A673 (cell line): ENCODE measurements around the gene LRRTM2. TPM values are rescaled to one million over a fixed set of nuclear protein-coding genes. Genes with fewer than 3 reads are reported as not detected.

Experiments used
- BruUV-seq: library from RNA; stranded (reverse); fragments of 400-500 nt; replicated peaks from 2 replicates; lab custom pipeline; 2021; lab: Mats Ljungman, UMichigan
- CTCF ChIA-PET: fragments of 300-600 bp; sonication (Branson Sonifier 250); formaldehyde crosslinking; loops from one replicate; lab custom pipeline; 2022; ENCODE audit warnings: antibody characterized with exemption; lab: Charles Lee
- POLR2A ChIA-PET: fragments of 300-600 bp; sonication (Branson Sonifier 250); formaldehyde crosslinking; loops from one replicate; lab custom pipeline; 2022; ENCODE audit warnings: antibody characterized with exemption; ENCODE audit not compliant: low non-redundant PET; lab: Charles Lee
- DNase-seq: peaks from one replicate; pipeline ENCODE4 v3.0.0-alpha.2; 2015; ENCODE audit warnings: low spot score
- H3K27ac ChIP-seq: fragments of 200-600 bp; sonication (generic); 2 replicates; pipeline ENCODE4 v1.5.1; 2016; ENCODE audit warnings: mixed run types, low read depth, mild to moderate bottlenecking, mixed read lengths, antibody characterized with exemption, low read length; ENCODE audit not compliant: poor library complexity, severe bottlenecking
- H3K27me3 ChIP-seq: fragments of 200-600 bp; sonication (generic); replicated peaks from 2 replicates; pipeline ENCODE4 v1.6.1; 2017; ENCODE audit warnings: mixed run types, low read depth, mild to moderate bottlenecking, mixed read lengths, antibody characterized with exemption, low read length; ENCODE audit not compliant: insufficient read depth, poor library complexity
- H3K36me3 ChIP-seq: fragments of 200-600 bp; sonication (generic); 2 replicates; pipeline ENCODE4 v1.6.1; 2016; ENCODE audit warnings: mixed run types, mild to moderate bottlenecking, mixed read lengths, antibody characterized with exemption, low read length; ENCODE audit not compliant: insufficient read depth, poor library complexity, severe bottlenecking
- H3K4me1 ChIP-seq: fragments of 200-600 bp; sonication (generic); 2 replicates; pipeline ENCODE4 v1.6.1; 2017; ENCODE audit warnings: mixed run types, mild to moderate bottlenecking, mixed read lengths, antibody characterized with exemption, low read length; ENCODE audit not compliant: insufficient read depth, poor library complexity, severe bottlenecking
- H3K4me3 ChIP-seq: fragments of 200-600 bp; sonication (generic); 2 replicates; pipeline ENCODE4 v1.5.1; 2016; ENCODE audit warnings: low read depth, mixed run types, mild to moderate bottlenecking, mixed read lengths, low read length; ENCODE audit not compliant: poor library complexity, severe bottlenecking
- H3K9me3 ChIP-seq: fragments of 200-600 bp; sonication (generic); 2 replicates; pipeline ENCODE4 v1.6.1; 2016; ENCODE audit warnings: mixed run types, low read depth, mild to moderate bottlenecking, mixed read lengths, antibody characterized with exemption, low read length; ENCODE audit not compliant: poor library complexity, severe bottlenecking
- EZH2 ChIP-seq: fragments of 200-600 bp; sonication (generic); IDR thresholded peaks from 2 replicates; pipeline ENCODE4 v1.6.1; 2017; ENCODE audit warnings: borderline replicate concordance, low read depth, mild to moderate bottlenecking, mixed read lengths, antibody characterized with exemption, low read length; ENCODE audit not compliant: poor library complexity, severe bottlenecking
- intact Hi-C: fragments of 100-400 bp; cut with micrococcal nuclease; formaldehyde crosslinking; loops from one replicate; pipeline ENCODE4 v1.10.0; 2022; ENCODE audit not compliant: unreplicated experiment
- total RNA-seq: library from RNA; stranded (reverse); gene quantifications from 2 replicates; pipeline ENCODE4 v1.2.3, GENCODE V29; 2021
- TF ChIP-seq, protein P1 (sequence below): fragments of 300-800, 200-600 bp; sonication (generic); conservative IDR thresholded peaks from 2 replicates; pipeline ENCODE4 v1.5.1; 2017; ENCODE audit warnings: low read depth, mild to moderate bottlenecking, antibody characterized with exemption, low read length, moderate library complexity, mixed read lengths

Gene LRRTM2
- total RNA-seq, 1 experiment from 2014 or later = 0.67 TPM

DNA sequence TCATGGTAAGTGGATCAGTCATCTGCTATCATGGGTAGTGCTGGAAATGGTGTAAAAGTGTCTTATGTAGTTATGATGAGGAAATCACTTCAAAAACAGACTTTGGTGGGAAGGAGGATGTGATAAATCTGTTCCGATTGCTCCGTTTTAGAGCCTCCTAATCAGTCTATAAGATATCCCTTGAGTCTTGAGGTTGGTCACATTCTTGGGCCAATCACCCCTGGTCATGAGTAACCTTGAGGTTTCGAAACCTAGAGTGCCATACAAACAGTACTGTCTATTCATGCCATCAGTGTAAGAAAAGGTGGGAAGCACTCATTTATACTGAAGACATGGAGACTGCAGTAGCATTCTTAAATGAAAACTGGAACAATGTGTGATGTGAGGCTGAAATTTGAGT, 45.8 kb downstream of the LRRTM2 start:
- CTCF ChIA-PET = no interaction called here
- H3K36me3 ChIP-seq = peaks cover 4% of the 10 kb centered on the region
- H3K4me3 ChIP-seq = no peak overlapping the region
- POLR2A ChIA-PET = no interaction called here
- no peak for DNase-seq
- TF ChIP-seq, protein P1, sequence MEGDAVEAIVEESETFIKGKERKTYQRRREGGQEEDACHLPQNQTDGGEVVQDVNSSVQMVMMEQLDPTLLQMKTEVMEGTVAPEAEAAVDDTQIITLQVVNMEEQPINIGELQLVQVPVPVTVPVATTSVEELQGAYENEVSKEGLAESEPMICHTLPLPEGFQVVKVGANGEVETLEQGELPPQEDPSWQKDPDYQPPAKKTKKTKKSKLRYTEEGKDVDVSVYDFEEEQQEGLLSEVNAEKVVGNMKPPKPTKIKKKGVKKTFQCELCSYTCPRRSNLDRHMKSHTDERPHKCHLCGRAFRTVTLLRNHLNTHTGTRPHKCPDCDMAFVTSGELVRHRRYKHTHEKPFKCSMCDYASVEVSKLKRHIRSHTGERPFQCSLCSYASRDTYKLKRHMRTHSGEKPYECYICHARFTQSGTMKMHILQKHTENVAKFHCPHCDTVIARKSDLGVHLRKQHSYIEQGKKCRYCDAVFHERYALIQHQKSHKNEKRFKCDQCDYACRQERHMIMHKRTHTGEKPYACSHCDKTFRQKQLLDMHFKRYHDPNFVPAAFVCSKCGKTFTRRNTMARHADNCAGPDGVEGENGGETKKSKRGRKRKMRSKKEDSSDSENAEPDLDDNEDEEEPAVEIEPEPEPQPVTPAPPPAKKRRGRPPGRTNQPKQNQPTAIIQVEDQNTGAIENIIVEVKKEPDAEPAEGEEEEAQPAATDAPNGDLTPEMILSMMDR = no peak
- no peak for TF ChIP-seq EZH2
- peaks cover 4% of the 10 kb centered on the region for H3K4me1 ChIP-seq
- no peak overlapping the region for H3K27ac ChIP-seq
- intact Hi-C loops = loop anchor here (10.0 kb wide), 1 partner anchor 435 kb away; no protein-coding TSS in a partner anchor
- no TSS peak for BruUV-seq
- no peaks in the 10 kb centered on the region for H3K9me3 ChIP-seq
- H3K27me3 ChIP-seq = no peaks in the 10 kb centered on the region

DNA sequence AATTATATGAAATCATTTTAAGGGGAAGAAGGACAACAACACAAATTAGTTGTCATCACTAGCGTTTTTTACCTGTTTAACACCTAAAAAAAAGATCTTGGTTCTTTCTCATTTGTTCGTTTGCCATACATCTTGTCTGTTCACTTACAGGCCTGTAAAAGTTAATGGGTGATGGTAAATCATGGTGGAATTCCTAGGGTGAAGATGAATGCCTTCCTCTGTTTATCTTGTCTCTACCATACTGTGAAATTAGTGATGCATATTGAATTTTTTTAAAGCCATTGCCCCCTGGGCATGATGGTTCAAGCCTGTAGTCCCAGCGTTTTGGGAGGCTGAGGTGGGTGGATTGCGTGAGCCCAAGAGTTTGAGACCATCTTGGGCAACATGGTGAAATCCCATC, 46.6 kb downstream of the LRRTM2 start:
- no peaks in the 10 kb centered on the region for H3K9me3 ChIP-seq
- H3K4me1 ChIP-seq = peaks cover 4% of the 10 kb centered on the region
- H3K36me3 ChIP-seq = peaks cover 4% of the 10 kb centered on the region
- H3K27me3 ChIP-seq = no peaks in the 10 kb centered on the region
- DNase-seq = no peak
- H3K4me3 ChIP-seq = no peak overlapping the region
- TF ChIP-seq EZH2 = no peak
- TF ChIP-seq, protein P1 = no peak
- intact Hi-C loops = loop anchor here (10.0 kb wide), 1 partner anchor 436 kb away; no protein-coding TSS in a partner anchor
- ChIA-PET POLR2A (no interaction called here), CTCF (no interaction called here)
- H3K27ac ChIP-seq = no peak overlapping the region
- no TSS peak for BruUV-seq

DNA sequence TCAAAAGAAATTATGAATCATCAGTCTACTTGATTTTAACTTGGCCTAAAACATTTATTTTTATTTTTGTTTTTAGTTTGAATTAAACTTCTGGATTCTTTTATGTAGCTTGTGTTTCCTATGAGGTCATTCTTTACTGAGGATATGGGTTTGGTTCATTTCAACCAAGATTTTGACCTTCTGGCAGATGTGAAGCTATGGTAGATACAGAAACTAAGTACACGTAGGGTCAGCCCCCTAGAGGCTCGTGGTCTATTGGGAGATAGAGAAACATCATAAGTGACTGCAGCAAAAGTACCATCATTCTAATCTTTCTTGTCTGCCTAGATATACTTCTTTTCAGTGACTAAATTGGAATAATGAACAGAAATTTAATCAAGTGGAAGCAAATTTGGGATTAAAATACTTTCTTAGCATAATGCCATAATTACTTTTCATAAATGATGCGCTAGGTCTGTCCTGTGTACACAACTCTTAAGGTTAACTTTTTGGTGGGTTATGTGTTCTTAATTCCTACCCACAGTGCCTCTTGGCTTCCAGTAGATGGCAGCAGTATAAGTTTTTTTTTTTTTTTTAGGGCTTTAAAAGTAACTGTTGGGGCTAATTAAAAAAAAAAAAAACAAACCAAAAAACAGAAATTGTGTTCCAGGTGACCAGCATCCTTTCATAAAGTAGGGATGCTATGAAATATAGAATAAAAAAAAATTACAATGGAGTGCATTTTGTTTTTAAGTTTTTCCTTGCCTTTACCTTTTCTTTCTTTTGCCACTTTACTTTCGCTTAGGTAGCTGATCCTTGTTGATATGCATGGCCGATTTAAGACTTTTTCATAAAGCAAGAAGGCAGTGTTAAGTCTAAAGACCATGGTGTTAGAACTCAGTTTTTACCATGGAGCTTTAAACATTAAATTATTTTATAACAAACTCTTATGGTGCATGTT, 49.9 kb downstream of the LRRTM2 start:
- H3K27ac ChIP-seq = peak overlapping the region; percentile 11
- BruUV-seq = no TSS peak
- intact Hi-C loops = loop anchor here (10.0 kb wide), 1 partner anchor 440 kb away; no protein-coding TSS in a partner anchor
- CTCF ChIA-PET = interaction anchor here (0.7 kb wide), 1 partner anchor 9 kb away, joined by 4 read pairs; no protein-coding TSS in a partner anchor
- no peaks in the 10 kb centered on the region for H3K9me3 ChIP-seq
- H3K36me3 ChIP-seq = peaks cover 4% of the 10 kb centered on the region
- POLR2A ChIA-PET = no interaction called here
- peak; percentile 31 for DNase-seq
- peaks cover 4% of the 10 kb centered on the region for H3K4me1 ChIP-seq
- H3K4me3 ChIP-seq = no peak overlapping the region
- H3K27me3 ChIP-seq = no peaks in the 10 kb centered on the region
- TF ChIP-seq, protein P1 = peak; percentile 78
- no peak for TF ChIP-seq EZH2
